ENCODE data around the gene NAT16. TPM values are rescaled to one million over a fixed set of nuclear protein-coding genes. Genes with fewer than 3 reads are reported as not detected.

Gene NAT16
- total RNA-seq, 1 donor from 2014 or later = not detected

- no peak for DNase-seq (ENCODE audit: low spot score)
Observed at GRCh38 chr7:101170617-101171441, 9.3 kb downstream of the NAT16 start.

DNA sequence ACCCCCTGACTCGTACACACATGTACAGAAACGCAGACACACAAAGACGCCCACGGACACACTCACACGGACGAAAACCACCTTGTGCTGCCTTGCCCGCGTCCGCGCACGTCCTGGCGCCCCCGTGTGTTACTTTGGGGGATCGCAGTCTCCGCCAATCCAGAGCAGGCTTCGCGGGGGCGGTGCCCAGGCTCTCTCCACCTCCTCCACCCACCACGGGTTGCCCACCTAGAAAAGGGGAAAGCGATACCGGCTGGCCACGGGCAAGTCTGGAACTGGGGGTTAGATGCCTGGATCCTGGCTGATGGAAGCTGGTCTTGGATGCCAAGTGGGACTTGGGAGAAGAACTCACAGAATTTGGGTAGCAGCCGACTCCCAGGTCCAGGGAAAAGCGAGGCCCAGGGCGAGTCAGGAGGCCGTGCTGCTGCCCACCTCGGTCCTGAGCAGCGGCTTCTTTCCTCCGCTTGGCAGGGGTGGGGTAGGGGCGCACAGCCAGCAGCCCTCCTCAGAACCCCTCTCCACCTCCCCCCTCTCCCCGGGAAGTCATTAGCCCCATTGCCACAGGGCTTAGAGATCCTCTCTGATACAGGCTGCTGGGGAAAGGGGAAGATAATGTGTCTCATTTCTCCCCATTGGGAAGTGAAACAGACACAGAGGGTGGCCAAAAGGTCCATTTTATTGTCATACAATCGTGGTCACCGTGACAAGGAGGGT lies 10.1 kb downstream of the NAT16 start:
- DNase-seq (ENCODE audit: low spot score) = peak; percentile 62

GRCh38 chr7:101169110-101169837 lies 10.8 kb downstream of the NAT16 start:
- no peak for DNase-seq (ENCODE audit: low spot score)

GRCh38 chr7:101168412-101169049 lies 11.6 kb downstream of the NAT16 start:
- no peak for DNase-seq (ENCODE audit: low spot score)

GRCh38 chr7:101167645-101168411 lies 12.3 kb downstream of the NAT16 start:
- DNase-seq (ENCODE audit: low spot score) = no peak

DNA sequence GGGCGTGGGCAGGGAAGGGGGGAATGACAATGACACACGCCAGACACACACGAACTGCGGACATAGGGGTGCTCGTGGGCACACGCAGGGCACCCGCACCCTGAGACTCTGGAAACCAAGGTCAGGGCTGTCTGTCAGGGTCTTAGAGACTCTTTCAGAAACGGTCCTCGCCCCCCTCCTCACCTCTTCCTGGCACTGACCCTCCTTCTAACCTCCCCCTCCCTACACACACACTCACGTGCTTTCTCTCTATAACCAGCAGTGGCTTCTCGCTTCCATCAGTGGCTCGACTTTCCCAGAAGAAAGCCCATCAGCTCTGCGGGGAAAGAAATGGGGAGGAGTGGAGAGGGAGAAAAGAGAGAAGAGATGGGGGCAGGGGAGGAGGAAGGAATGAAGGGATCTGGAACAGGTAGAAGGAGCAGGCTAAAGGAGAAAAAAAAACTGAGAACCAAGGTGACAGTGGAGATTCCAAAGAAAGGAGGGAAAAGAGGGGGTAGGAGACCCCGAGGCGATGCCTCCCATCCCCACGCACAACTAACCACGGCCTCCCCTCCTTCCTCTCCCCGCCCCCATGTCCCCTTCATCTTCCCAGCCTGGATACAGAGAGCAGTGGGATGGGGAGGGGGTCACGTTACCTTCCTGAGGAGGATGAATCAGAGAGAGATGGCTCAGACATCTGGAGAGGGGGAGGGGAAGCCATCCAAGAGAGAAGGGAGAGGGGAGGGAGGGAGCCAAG lies 13.0 kb downstream of the NAT16 start:
- no peak for DNase-seq (ENCODE audit: low spot score)

DNA sequence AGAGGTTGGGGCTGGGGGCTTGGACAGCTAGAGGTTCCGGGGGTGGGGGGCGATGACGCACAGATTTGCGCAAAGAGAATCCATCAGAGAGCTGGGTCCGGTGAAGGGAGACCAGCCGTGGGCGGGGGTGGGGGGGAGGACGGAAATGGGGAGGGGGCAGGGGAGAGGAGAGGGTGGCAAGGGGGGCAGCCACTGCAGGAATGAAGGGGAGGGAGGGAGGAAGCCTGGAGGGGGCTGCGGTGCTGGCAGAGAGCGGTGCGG lies 13.5 kb downstream of the NAT16 start:
- DNase-seq (ENCODE audit: low spot score) = no peak

DNA sequence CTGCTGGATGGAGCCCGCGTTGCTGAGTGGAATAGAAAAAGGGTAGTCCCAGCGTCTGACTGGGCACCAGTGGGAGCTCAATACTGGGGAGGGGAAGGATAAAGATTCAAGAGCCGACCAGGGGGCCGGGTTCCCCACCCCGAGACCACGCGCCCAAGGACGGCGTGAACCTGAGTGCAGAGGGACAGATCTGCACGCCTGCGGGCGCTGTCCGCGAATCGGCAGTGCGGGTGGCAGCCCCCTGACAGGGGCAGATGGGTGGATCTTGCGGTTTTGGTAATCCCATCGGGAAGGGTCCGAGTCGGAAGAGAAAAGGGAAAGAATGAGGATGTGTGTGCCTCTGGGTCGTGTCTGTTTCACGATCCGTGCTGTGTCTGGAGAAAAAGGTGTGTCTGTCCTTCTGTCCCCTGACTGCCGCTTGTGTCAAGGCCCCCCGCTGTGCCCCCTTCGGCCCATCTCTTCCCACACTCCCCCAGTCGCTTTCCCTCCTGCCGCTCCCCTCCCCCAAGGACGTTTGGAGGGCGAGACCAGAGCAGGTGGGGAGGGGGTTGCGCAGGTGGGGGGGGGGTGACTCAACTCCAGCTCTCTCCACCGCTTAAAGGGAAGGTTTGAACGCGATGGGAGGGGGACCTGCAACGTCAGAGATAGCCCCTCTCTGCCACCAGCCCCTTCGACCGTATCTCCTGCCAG lies 14.0 kb downstream of the NAT16 start:
- DNase-seq (ENCODE audit: low spot score) = no peak

GRCh38 chr7:101165075-101165957 lies 14.8 kb downstream of the NAT16 start, which contains the start of gene VGF:
VGF (minus strand) TSS chr7:101165569; CDS start chr7:101164843, 726 bp downstream.
- DNase-seq (ENCODE audit: low spot score) = peak; percentile 93

DNA sequence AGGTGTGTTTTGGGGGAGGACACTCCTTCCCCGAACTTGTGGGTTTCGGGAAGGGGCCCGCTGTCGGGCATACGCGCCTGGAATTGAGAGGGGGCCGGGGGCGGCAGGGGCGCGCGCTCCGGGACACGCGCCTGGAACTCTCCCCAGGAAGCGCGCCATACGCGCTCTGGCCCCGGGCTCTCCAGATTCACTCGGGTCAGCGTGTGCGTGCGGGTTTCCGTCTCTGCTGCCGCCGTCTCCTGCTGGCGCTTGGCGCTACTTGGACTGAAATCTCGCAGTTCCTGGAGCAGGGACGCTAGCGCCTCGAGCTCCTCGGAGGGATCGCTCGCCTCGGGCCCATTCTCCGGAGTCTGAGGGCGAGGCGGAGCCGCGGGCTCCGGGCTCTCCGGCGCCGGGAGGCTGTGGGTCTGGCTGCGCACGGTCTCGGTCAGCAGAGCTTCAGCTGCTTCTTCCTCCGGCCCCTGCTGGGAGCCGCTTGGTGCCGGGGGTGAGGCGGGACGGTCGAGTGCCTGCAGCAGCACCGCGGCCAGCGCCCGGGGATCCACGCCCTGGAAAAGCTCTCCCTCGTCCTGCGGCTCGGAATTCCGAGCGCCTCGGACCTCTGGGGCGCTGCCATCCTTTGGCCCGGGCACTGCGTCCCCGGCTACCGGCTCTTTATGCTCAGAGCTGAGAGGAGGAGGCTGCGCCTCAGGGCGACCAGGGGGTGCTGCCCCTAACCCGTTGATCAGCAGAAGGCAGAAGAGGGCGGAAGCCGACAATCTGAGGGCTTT lies 15.8 kb downstream of the NAT16 start:
- no peak for DNase-seq (ENCODE audit: low spot score)

- DNase-seq (ENCODE audit: low spot score) = no peak
Observed at GRCh38 chr7:101163279-101164070, 16.6 kb downstream of the NAT16 start.

GRCh38 chr7:101162551-101163278 lies 17.4 kb downstream of the NAT16 start:
- no peak for DNase-seq (ENCODE audit: low spot score)

GRCh38 chr7:101161692-101162471 lies 18.2 kb downstream of the NAT16 start:
- no peak for DNase-seq (ENCODE audit: low spot score)

DNA sequence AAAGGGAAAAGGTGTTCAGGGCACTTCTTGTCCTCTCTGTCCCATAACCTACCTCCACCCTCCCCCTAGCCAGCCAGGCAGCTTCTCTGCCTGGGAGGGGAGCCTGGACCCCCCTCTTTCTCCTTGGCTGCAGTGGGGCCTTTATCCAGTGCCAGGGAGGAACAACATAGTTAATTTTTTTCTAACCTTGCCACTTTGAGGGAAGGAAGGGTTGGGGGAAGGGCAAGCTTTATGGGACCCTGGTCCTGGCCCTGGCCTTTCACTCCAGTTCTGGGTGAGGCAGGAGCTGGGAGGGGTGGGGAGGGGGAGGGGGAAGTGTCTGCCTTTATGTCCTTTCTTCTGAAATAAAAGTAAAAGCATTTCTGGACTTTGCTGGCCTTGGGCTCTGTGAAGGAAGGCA lies 19.2 kb downstream of the NAT16 start:
- DNase-seq (ENCODE audit: low spot score) = no peak

GRCh38 chr7:101159696-101160674 lies 20.1 kb downstream of the NAT16 start:
- no peak for DNase-seq (ENCODE audit: low spot score)
